22Rv1 (cell line): ENCODE measurements around the gene LTBP2.

ENCODE experiments used
- CTCF ChIP-seq: fragments of 450-650 bp; IDR thresholded peaks from 2 replicates; pipeline ENCODE4 v1.5.1; 2017; ENCODE audit warnings: mild to moderate bottlenecking
- ZFX ChIP-seq: fragments of 450-650 bp; IDR thresholded peaks from 2 replicates; pipeline ENCODE4 v1.6.1; 2017; ENCODE audit warnings: antibody characterized with exemption, borderline replicate concordance

GRCh38 chr14:74634481-74634880 is 22.4 kb upstream of the LTBP2 start:
- TF ChIP-seq CTCF (no peak), ZFX (no peak)
